ENCODE data around the gene ITGB8. TPM values are rescaled to one million over a fixed set of nuclear protein-coding genes. Genes with fewer than 3 reads are reported as not detected.

Gene ITGB8
- total RNA-seq, 1 donor from 2014 or later, result 62.6 TPM

DNA sequence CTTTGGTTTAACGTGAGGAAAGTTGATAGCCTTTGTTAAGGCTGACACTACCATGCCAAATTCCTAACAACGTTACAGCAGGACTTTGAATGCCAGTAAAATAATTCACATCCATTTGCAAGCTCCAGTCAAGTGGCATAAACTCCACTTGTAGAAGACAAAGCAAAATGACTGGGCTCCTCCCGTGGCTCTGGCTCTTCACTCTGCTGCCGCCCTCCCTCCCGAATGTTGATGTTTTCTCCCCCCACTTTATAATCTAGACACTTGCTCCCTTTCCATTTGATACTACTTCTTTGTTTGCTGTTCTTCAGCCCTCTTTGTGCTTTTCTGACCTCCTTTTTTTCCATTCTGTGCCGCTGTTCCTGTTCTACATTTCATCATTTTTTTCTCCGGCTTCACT is 22.8 kb upstream of the ITGB8 start:
- no peak for DNase-seq (ENCODE audit: extremely low spot score in 2 of 2)
- Histone ChIP-seq H3K27me3 (no peaks in the 10 kb centered on the region), H3K4me1 (peaks cover 7% of the 10 kb centered on the region), H3K27ac (no peak overlapping the region), H3K9me3 (no peaks in the 10 kb centered on the region), H3K4me3 (no peak overlapping the region), H3K36me3 (no peaks in the 10 kb centered on the region)
- intact Hi-C loops (cut with DNase I), result no loop called here
- TF ChIP-seq, protein P1, sequence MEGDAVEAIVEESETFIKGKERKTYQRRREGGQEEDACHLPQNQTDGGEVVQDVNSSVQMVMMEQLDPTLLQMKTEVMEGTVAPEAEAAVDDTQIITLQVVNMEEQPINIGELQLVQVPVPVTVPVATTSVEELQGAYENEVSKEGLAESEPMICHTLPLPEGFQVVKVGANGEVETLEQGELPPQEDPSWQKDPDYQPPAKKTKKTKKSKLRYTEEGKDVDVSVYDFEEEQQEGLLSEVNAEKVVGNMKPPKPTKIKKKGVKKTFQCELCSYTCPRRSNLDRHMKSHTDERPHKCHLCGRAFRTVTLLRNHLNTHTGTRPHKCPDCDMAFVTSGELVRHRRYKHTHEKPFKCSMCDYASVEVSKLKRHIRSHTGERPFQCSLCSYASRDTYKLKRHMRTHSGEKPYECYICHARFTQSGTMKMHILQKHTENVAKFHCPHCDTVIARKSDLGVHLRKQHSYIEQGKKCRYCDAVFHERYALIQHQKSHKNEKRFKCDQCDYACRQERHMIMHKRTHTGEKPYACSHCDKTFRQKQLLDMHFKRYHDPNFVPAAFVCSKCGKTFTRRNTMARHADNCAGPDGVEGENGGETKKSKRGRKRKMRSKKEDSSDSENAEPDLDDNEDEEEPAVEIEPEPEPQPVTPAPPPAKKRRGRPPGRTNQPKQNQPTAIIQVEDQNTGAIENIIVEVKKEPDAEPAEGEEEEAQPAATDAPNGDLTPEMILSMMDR (IDR thresholded peaks at IDR 0.05), result no peak
- no peak for TF ChIP-seq POLR2AphosphoS5 (IDR thresholded peaks at IDR 0.05; ENCODE audit: insufficient read depth in 1 of 2, low read depth in 1 of 2)
- no peak for TF ChIP-seq POLR2A (IDR thresholded peaks at IDR 0.05)

DNA sequence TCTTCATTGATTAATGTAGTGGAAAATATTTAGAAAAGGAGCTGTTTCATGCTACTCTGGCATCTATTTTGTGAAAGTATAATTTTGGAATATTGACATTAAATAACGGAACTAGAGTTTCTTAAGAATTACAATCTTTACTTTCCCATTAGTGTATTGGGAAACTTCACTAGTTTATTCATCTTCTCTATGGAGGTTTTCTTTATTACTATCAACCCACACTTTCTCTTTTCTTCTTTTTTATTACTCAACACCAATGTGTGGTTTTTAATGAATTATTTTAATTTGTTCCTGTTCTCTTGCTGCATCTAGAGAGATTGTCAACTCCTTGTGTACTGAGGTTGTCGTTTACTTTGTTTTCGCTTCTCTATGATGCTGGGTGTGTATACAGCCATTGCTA is 20.4 kb upstream of the ITGB8 start:
- TF ChIP-seq POLR2A (IDR thresholded peaks at IDR 0.05) (no peak), POLR2AphosphoS5 (IDR thresholded peaks at IDR 0.05; ENCODE audit: insufficient read depth in 1 of 2, low read depth in 1 of 2) (no peak)
- TF ChIP-seq, protein P1 (IDR thresholded peaks at IDR 0.05), result no peak
- H3K9me3 ChIP-seq, result no peaks in the 10 kb centered on the region
- H3K36me3 ChIP-seq, result no peaks in the 10 kb centered on the region
- no peaks in the 10 kb centered on the region for H3K27me3 ChIP-seq
- DNase-seq (ENCODE audit: extremely low spot score in 2 of 2), result no peak
- H3K27ac ChIP-seq, result no peak overlapping the region
- peaks cover 7% of the 10 kb centered on the region for H3K4me1 ChIP-seq
- intact Hi-C loops (cut with DNase I), result no loop called here
- H3K4me3 ChIP-seq, result no peak overlapping the region

DNA sequence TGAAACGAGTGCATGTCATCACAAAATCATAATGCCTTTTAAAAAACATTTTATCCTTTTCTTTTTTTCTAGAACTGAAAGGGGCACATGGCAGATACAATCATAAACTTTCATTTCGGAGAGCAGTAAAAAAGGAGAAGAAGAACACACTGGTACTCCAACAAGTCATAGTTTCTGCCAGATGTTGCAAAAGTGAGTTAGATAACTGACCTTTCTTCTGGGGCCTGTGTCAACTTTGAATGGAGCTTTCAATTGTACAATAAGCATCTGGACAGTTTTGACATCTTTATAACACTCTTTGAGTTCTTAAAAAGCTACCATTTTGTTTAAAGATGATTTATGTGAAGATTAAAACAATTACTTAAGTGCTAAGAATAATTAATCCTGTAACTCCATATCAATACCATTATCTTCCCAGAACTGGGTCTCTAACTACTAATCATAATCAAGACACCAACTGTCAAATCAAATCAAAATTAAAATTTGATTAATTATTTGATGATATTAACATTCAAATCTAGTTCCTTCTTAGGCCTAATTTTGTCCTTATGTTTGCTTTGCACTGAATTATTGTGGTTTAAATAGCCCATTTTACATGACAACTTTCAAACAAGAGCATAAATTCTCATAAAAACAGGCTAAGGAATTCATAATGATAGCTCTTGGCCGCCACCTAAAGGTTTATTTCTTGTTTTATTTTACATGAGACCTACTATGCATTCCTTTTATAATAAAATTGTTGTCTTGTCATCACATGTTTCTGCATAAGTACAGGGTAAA is 19.5 kb upstream of the ITGB8 start:
- DNase-seq (ENCODE audit: extremely low spot score in 2 of 2), result no peak
- H3K36me3 ChIP-seq, result no peaks in the 10 kb centered on the region
- intact Hi-C loops (cut with DNase I), result no loop called here
- no peak overlapping the region for H3K27ac ChIP-seq
- TF ChIP-seq, protein P1 (IDR thresholded peaks at IDR 0.05), result peak in 1 of 3 experiments; percentile 42
- TF ChIP-seq POLR2AphosphoS5 (IDR thresholded peaks at IDR 0.05; ENCODE audit: insufficient read depth in 1 of 2, low read depth in 1 of 2), result no peak
- H3K27me3 ChIP-seq, result no peaks in the 10 kb centered on the region
- no peak overlapping the region for H3K4me3 ChIP-seq
- H3K4me1 ChIP-seq, result peaks cover 7% of the 10 kb centered on the region
- H3K9me3 ChIP-seq, result no peaks in the 10 kb centered on the region

GRCh38 chr7:20311743-20312042 is 19.0 kb upstream of the ITGB8 start:
- H3K36me3 ChIP-seq, result no peaks in the 10 kb centered on the region
- DNase-seq (ENCODE audit: extremely low spot score in 2 of 2), result no peak
- intact Hi-C loops (cut with DNase I), result no loop called here
- peaks cover 7% of the 10 kb centered on the region for H3K4me1 ChIP-seq
- TF ChIP-seq, protein P1 (IDR thresholded peaks at IDR 0.05), result no peak
- TF ChIP-seq POLR2A (IDR thresholded peaks at IDR 0.05), result no peak
- TF ChIP-seq POLR2AphosphoS5 (IDR thresholded peaks at IDR 0.05; ENCODE audit: insufficient read depth in 1 of 2, low read depth in 1 of 2), result no peak
- H3K27me3 ChIP-seq, result no peaks in the 10 kb centered on the region
- no peak overlapping the region for H3K27ac ChIP-seq
- no peaks in the 10 kb centered on the region for H3K9me3 ChIP-seq
- no peak overlapping the region for H3K4me3 ChIP-seq

DNA sequence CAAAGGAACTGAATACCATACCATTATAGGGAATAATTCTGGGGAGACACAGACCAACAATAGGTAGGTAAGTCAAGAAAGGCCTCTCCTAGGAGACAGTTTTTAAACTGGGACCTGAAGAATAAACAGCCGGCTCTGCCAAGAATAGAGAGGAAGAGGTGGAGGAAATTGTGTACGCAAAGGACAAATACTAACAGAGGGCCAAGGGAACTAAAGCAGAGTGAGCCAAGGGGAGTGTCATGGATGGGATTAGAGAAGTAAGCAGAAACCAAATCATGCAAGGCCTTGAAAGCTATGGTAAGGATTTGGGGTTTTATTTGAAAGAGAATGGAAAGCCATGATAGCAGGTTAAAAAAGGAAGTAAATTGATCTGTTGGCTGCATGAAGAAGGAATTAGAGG is 18.1 kb upstream of the ITGB8 start:
- DNase-seq (ENCODE audit: extremely low spot score in 2 of 2), result no peak
- TF ChIP-seq, protein P1 (IDR thresholded peaks at IDR 0.05), result no peak
- no peak for TF ChIP-seq POLR2AphosphoS5 (IDR thresholded peaks at IDR 0.05; ENCODE audit: insufficient read depth in 1 of 2, low read depth in 1 of 2)
- TF ChIP-seq POLR2A (IDR thresholded peaks at IDR 0.05), result no peak
- H3K4me1 ChIP-seq, result no peaks in the 10 kb centered on the region
- H3K27me3 ChIP-seq, result no peaks in the 10 kb centered on the region
- H3K36me3 ChIP-seq, result no peaks in the 10 kb centered on the region
- intact Hi-C loops (cut with DNase I), result no loop called here
- no peak overlapping the region for H3K27ac ChIP-seq
- H3K4me3 ChIP-seq, result no peak overlapping the region
- H3K9me3 ChIP-seq, result no peaks in the 10 kb centered on the region

All from vagina (tissue), 2 donors.